ENCODE data around the gene ASCL4.

Gene ASCL4

GRCh38 chr12:107779077-107779831 lies 4.8 kb downstream of the ASCL4 start:
- FAIRE-seq = no peak

GRCh38 chr12:107780298-107780697 lies 5.8 kb downstream of the ASCL4 start:
- FAIRE-seq = no peak

- no peak for FAIRE-seq
Measured at GRCh38 chr12:107782067-107782466, 7.6 kb downstream of the ASCL4 start.

GRCh38 chr12:107783406-107784376 lies 9.2 kb downstream of the ASCL4 start:
- no peak for FAIRE-seq

GRCh38 chr12:107788281-107788680 lies 13.8 kb downstream of the ASCL4 start:
- FAIRE-seq = no peak

GRCh38 chr12:107788690-107789458 lies 14.4 kb downstream of the ASCL4 start:
- FAIRE-seq = no peak

- no peak for FAIRE-seq
Measured at GRCh38 chr12:107791465-107792089, 17.1 kb downstream of the ASCL4 start.

GRCh38 chr12:107794451-107794850 lies 19.9 kb downstream of the ASCL4 start:
- FAIRE-seq = no peak

- no peak for FAIRE-seq
Measured at GRCh38 chr12:107798580-107798979, 24.1 kb downstream of the ASCL4 start.

- no peak for FAIRE-seq
Measured at GRCh38 chr12:107801150-107801549, 26.6 kb downstream of the ASCL4 start.

GRCh38 chr12:107803092-107803491 lies 28.6 kb downstream of the ASCL4 start:
- FAIRE-seq = no peak

GRCh38 chr12:107805488-107806180 lies 31.1 kb downstream of the ASCL4 start:
- no peak for FAIRE-seq

- FAIRE-seq = no peak
Measured at GRCh38 chr12:107807471-107808150, 33.1 kb downstream of the ASCL4 start.

- no peak for FAIRE-seq
Measured at GRCh38 chr12:107817250-107817649, 42.7 kb downstream of the ASCL4 start.

- FAIRE-seq = no peak
Measured at GRCh38 chr12:107818984-107819383, 44.5 kb downstream of the ASCL4 start.

GRCh38 chr12:107822356-107822755 lies 47.9 kb downstream of the ASCL4 start:
- FAIRE-seq = no peak

Data from TTC549 (cell line).